ENCODE measurements around the gene SOX18. TPM values are rescaled to one million over a fixed set of nuclear protein-coding genes. Genes with fewer than 3 reads are reported as not detected.

SOX18 gene
- total and polyA plus RNA-seq, 2 experiments from 2014 or later, result 0.21 TPM; not detected in 1

DNA sequence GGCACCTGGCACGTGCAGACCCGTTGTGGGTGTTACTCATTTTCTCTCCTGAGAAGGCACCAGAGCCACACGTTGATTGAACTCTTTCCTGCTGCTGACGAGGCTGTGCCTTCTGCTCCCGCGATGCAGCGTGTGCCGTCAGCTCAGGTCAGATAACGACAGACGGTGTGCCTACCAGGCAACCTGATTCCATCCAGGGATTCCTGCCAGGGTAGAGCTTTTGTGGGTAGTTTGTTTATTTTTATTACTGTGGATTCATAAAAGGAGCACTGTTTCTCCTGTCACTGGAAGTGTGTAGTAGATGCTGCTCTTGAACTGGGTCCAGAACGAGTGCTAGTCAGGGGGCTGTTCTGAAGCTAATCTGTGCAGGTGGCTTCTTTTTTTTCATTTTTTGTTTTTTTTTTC lies 47.8 kb downstream of the SOX18 start:
- no peak overlapping the region for H2AFZ ChIP-seq
- DNase-seq (ENCODE audit: low spot score) (no peak), ATAC-seq (no peak)
- H3F3A ChIP-seq (replicated peaks; ENCODE audit: low read depth), result 0 out of 2 replicates have a peak, but pooled peaks cover 3% of the 10 kb centered on the region
- no peak overlapping the region for H3K4me2 ChIP-seq
- no peaks in the 10 kb centered on the region for H3K27me3 ChIP-seq (ENCODE audit: insufficient read depth)
- TF ChIP-seq NANOG (IDR thresholded peaks at IDR 0.05; ENCODE audit: borderline replicate concordance), result no peak
- TF ChIP-seq ZNF331 (CRISPR knock-in tag; IDR thresholded peaks at IDR 0.05; ENCODE audit: low read depth), result no peak
- no peak for TF ChIP-seq ZNF114 (CRISPR knock-in tag; IDR thresholded peaks at IDR 0.05)
- no peak for TF ChIP-seq CREB1 (CRISPR knock-in tag; IDR thresholded peaks at IDR 0.05; ENCODE audit: low read depth)
- no peak for TF ChIP-seq EZH2 (IDR thresholded peaks at IDR 0.05; ENCODE audit: low read depth, unreplicated experiment)
- TF ChIP-seq, protein P1, sequence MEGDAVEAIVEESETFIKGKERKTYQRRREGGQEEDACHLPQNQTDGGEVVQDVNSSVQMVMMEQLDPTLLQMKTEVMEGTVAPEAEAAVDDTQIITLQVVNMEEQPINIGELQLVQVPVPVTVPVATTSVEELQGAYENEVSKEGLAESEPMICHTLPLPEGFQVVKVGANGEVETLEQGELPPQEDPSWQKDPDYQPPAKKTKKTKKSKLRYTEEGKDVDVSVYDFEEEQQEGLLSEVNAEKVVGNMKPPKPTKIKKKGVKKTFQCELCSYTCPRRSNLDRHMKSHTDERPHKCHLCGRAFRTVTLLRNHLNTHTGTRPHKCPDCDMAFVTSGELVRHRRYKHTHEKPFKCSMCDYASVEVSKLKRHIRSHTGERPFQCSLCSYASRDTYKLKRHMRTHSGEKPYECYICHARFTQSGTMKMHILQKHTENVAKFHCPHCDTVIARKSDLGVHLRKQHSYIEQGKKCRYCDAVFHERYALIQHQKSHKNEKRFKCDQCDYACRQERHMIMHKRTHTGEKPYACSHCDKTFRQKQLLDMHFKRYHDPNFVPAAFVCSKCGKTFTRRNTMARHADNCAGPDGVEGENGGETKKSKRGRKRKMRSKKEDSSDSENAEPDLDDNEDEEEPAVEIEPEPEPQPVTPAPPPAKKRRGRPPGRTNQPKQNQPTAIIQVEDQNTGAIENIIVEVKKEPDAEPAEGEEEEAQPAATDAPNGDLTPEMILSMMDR (conservative IDR thresholded peaks at IDR 0.05; ENCODE audit: low read depth in 2 of 2), result no peak
- TF ChIP-seq, protein P2, sequence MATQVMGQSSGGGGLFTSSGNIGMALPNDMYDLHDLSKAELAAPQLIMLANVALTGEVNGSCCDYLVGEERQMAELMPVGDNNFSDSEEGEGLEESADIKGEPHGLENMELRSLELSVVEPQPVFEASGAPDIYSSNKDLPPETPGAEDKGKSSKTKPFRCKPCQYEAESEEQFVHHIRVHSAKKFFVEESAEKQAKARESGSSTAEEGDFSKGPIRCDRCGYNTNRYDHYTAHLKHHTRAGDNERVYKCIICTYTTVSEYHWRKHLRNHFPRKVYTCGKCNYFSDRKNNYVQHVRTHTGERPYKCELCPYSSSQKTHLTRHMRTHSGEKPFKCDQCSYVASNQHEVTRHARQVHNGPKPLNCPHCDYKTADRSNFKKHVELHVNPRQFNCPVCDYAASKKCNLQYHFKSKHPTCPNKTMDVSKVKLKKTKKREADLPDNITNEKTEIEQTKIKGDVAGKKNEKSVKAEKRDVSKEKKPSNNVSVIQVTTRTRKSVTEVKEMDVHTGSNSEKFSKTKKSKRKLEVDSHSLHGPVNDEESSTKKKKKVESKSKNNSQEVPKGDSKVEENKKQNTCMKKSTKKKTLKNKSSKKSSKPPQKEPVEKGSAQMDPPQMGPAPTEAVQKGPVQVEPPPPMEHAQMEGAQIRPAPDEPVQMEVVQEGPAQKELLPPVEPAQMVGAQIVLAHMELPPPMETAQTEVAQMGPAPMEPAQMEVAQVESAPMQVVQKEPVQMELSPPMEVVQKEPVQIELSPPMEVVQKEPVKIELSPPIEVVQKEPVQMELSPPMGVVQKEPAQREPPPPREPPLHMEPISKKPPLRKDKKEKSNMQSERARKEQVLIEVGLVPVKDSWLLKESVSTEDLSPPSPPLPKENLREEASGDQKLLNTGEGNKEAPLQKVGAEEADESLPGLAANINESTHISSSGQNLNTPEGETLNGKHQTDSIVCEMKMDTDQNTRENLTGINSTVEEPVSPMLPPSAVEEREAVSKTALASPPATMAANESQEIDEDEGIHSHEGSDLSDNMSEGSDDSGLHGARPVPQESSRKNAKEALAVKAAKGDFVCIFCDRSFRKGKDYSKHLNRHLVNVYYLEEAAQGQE (IDR thresholded peaks at IDR 0.05; ENCODE audit: unreplicated experiment), result no peak
- TF ChIP-seq JUNB (IDR thresholded peaks at IDR 0.05; ENCODE audit: unreplicated experiment), result no peak
- TF ChIP-seq, protein P3, sequence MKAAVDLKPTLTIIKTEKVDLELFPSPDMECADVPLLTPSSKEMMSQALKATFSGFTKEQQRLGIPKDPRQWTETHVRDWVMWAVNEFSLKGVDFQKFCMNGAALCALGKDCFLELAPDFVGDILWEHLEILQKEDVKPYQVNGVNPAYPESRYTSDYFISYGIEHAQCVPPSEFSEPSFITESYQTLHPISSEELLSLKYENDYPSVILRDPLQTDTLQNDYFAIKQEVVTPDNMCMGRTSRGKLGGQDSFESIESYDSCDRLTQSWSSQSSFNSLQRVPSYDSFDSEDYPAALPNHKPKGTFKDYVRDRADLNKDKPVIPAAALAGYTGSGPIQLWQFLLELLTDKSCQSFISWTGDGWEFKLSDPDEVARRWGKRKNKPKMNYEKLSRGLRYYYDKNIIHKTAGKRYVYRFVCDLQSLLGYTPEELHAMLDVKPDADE (IDR thresholded peaks at IDR 0.05), result no peak
- TF ChIP-seq STAT1 (IDR thresholded peaks at IDR 0.05; ENCODE audit: unreplicated experiment), result no peak
- no peak for TF ChIP-seq POLR2AphosphoS5 (IDR thresholded peaks at IDR 0.05; ENCODE audit: low read depth)
- TF ChIP-seq, protein P4, sequence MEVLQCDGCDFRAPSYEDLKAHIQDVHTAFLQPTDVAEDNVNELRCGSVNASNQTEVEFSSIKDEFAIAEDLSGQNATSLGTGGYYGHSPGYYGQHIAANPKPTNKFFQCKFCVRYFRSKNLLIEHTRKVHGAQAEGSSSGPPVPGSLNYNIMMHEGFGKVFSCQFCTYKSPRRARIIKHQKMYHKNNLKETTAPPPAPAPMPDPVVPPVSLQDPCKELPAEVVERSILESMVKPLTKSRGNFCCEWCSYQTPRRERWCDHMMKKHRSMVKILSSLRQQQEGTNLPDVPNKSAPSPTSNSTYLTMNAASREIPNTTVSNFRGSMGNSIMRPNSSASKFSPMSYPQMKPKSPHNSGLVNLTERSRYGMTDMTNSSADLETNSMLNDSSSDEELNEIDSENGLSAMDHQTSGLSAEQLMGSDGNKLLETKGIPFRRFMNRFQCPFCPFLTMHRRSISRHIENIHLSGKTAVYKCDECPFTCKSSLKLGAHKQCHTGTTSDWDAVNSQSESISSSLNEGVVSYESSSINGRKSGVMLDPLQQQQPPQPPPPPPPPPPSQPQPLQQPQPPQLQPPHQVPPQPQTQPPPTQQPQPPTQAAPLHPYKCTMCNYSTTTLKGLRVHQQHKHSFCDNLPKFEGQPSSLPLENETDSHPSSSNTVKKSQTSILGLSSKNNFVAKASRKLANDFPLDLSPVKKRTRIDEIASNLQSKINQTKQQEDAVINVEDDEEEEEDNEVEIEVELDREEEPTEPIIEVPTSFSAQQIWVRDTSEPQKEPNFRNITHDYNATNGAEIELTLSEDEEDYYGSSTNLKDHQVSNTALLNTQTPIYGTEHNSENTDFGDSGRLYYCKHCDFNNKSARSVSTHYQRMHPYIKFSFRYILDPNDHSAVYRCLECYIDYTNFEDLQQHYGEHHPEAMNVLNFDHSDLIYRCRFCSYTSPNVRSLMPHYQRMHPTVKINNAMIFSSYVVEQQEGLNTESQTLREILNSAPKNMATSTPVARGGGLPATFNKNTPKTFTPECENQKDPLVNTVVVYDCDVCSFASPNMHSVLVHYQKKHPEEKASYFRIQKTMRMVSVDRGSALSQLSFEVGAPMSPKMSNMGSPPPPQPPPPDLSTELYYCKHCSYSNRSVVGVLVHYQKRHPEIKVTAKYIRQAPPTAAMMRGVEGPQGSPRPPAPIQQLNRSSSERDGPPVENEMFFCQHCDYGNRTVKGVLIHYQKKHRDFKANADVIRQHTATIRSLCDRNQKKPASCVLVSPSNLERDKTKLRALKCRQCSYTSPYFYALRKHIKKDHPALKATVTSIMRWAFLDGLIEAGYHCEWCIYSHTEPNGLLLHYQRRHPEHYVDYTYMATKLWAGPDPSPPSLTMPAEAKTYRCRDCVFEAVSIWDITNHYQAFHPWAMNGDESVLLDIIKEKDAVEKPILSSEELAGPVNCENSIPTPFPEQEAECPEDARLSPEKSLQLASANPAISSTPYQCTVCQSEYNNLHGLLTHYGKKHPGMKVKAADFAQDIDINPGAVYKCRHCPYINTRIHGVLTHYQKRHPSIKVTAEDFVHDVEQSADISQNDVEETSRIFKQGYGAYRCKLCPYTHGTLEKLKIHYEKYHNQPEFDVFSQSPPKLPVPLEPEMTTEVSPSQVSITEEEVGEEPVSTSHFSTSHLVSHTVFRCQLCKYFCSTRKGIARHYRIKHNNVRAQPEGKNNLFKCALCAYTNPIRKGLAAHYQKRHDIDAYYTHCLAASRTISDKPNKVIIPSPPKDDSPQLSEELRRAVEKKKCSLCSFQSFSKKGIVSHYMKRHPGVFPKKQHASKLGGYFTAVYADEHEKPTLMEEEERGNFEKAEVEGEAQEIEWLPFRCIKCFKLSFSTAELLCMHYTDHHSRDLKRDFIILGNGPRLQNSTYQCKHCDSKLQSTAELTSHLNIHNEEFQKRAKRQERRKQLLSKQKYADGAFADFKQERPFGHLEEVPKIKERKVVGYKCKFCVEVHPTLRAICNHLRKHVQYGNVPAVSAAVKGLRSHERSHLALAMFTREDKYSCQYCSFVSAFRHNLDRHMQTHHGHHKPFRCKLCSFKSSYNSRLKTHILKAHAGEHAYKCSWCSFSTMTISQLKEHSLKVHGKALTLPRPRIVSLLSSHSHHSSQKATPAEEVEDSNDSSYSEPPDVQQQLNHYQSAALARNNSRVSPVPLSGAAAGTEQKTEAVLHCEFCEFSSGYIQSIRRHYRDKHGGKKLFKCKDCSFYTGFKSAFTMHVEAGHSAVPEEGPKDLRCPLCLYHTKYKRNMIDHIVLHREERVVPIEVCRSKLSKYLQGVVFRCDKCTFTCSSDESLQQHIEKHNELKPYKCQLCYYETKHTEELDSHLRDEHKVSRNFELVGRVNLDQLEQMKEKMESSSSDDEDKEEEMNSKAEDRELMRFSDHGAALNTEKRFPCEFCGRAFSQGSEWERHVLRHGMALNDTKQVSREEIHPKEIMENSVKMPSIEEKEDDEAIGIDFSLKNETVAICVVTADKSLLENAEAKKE (CRISPR knock-in tag; IDR thresholded peaks at IDR 0.05), result no peak
- no peak for TF ChIP-seq EZH2phosphoT487 (IDR thresholded peaks at IDR 0.05; ENCODE audit: unreplicated experiment)
- no peak overlapping the region for H3K4me3 ChIP-seq
- Mint-ChIP-seq H3K36me3 (ENCODE audit: low read depth) (peaks cover 73% of the 10 kb centered on the region), H3K27ac (no peak overlapping the region), H3K4me1 (no peaks in the 10 kb centered on the region), H3K4me3 (no peak overlapping the region), H3K27me3 (ENCODE audit: insufficient read depth, low read depth, poor library complexity) (peaks cover 3% of the 10 kb centered on the region), H3K9me3 (no peaks in the 10 kb centered on the region)
- H3K9me2 ChIP-seq (ENCODE audit: insufficient read depth), result no peaks in the 10 kb centered on the region
- peaks cover 15% of the 10 kb centered on the region for H4K20me1 ChIP-seq (replicated peaks; ENCODE audit: insufficient read depth)
- H3K27ac ChIP-seq (ENCODE audit: low read depth), result no peak overlapping the region
- H3K79me2 ChIP-seq (replicated peaks; ENCODE audit: insufficient read depth), result no peaks in the 10 kb centered on the region; the same call in 1 of the 2 replicates
- H3K36me3 ChIP-seq (ENCODE audit: insufficient read depth), result peaks cover 46% of the 10 kb centered on the region
- no peaks in the 10 kb centered on the region for H3K4me1 ChIP-seq (ENCODE audit: insufficient read depth)

Measured in GM23338 (cell line).